Stimulated activated effector memory CD8-positive, alpha-beta T cell treated with anti-CD3 and anti-CD28 coated beads, Interleukin-12 subunit alpha, Interleukin-12 subunit beta, amount 100 ng/mL, for 72 hours (primary cell): ENCODE measurements around the gene RAP1B.

ENCODE experiments used
- ATAC-seq: fragments of 150-1000 bp; cut with Tn5 transposase; 2 replicates; pipeline ENCODE4 v1.10.0; 2021
- DNase-seq, 2 donors: peaks; one replicate each; pipeline ENCODE4 v3.0.0; 2021 to 2022; ENCODE audit warnings: low spot score in 2 of 2
- H3K27ac Mint-ChIP-seq: one replicate; pipeline ENCODE4 v1.8.0; 2022; ENCODE audit warnings: mild to moderate bottlenecking, mixed read lengths
- H3K36me3 Mint-ChIP-seq: one replicate; pipeline ENCODE4 v1.8.0; 2022; ENCODE audit warnings: mild to moderate bottlenecking, mixed read lengths
- H3K4me1 Mint-ChIP-seq: one replicate; pipeline ENCODE4 v1.8.0; 2022; ENCODE audit warnings: mixed read lengths
- H3K4me3 Mint-ChIP-seq: one replicate; pipeline ENCODE4 v1.8.0; 2022; ENCODE audit warnings: mild to moderate bottlenecking, mixed read lengths
- H3K9me3 Mint-ChIP-seq: one replicate; pipeline ENCODE4 v1.8.0; 2022; ENCODE audit warnings: mixed read lengths

Gene RAP1B

GRCh38 chr12:68620519-68621471 lies 10.1 kb downstream of the RAP1B start:
- DNase-seq (no peak), ATAC-seq (no peak)
- Mint-ChIP-seq H3K4me1 (peaks cover 54% of the 10 kb centered on the region), H3K9me3 (peaks cover 2% of the 10 kb centered on the region), H3K36me3 (peaks cover 98% of the 10 kb centered on the region), H3K4me3 (peak overlapping the region; percentile 47), H3K27ac (peak overlapping the region; percentile 56)

GRCh38 chr12:68621472-68622081 lies 10.9 kb downstream of the RAP1B start:
- DNase-seq (no peak), ATAC-seq (peak; percentile 60)
- H3K9me3 Mint-ChIP-seq: peaks cover 5% of the 10 kb centered on the region
- peak overlapping the region; percentile 47 for H3K4me3 Mint-ChIP-seq
- H3K27ac Mint-ChIP-seq: peak overlapping the region; percentile 56
- H3K36me3 Mint-ChIP-seq: peaks cover 98% of the 10 kb centered on the region
- H3K4me1 Mint-ChIP-seq: peaks cover 56% of the 10 kb centered on the region

- Mint-ChIP-seq H3K4me1 (peaks cover 63% of the 10 kb centered on the region), H3K4me3 (peak overlapping the region; percentile 47), H3K36me3 (peaks cover 99% of the 10 kb centered on the region), H3K9me3 (peaks cover 5% of the 10 kb centered on the region), H3K27ac (peak overlapping the region; percentile 56)
- DNase-seq (no peak), ATAC-seq (peak; percentile 53)
These were observed 11.6 kb downstream of the RAP1B start for GRCh38 chr12:68622250-68622649.

- ATAC-seq (no peak), DNase-seq (no peak)
- H3K36me3 Mint-ChIP-seq: peaks cover 99% of the 10 kb centered on the region
- H3K4me3 Mint-ChIP-seq: peak overlapping the region; percentile 47
- peaks cover 5% of the 10 kb centered on the region for H3K9me3 Mint-ChIP-seq
- H3K27ac Mint-ChIP-seq: peak overlapping the region; percentile 56
- peaks cover 63% of the 10 kb centered on the region for H3K4me1 Mint-ChIP-seq
These were observed 12.4 kb downstream of the RAP1B start for GRCh38 chr12:68623059-68623458.

- ATAC-seq: no peak
- peak overlapping the region; percentile 47 for H3K4me3 Mint-ChIP-seq
- H3K36me3 Mint-ChIP-seq: peaks cover 99% of the 10 kb centered on the region
- peak overlapping the region; percentile 56 for H3K27ac Mint-ChIP-seq
- peaks cover 5% of the 10 kb centered on the region for H3K9me3 Mint-ChIP-seq
- no peak for DNase-seq
- peaks cover 66% of the 10 kb centered on the region for H3K4me1 Mint-ChIP-seq
These were observed 13.3 kb downstream of the RAP1B start for GRCh38 chr12:68623984-68624383.

- H3K9me3 Mint-ChIP-seq: peaks cover 5% of the 10 kb centered on the region
- no peak for DNase-seq
- peak overlapping the region; percentile 66 for H3K27ac Mint-ChIP-seq
- H3K36me3 Mint-ChIP-seq: peaks cover 97% of the 10 kb centered on the region
- ATAC-seq: no peak
- H3K4me1 Mint-ChIP-seq: peaks cover 71% of the 10 kb centered on the region
- peak overlapping the region; percentile 16 for H3K4me3 Mint-ChIP-seq
These were observed 14.2 kb downstream of the RAP1B start for GRCh38 chr12:68624933-68625332.

- H3K4me3 Mint-ChIP-seq: no peak overlapping the region
- peaks cover 69% of the 10 kb centered on the region for H3K4me1 Mint-ChIP-seq
- peaks cover 5% of the 10 kb centered on the region for H3K9me3 Mint-ChIP-seq
- H3K27ac Mint-ChIP-seq: peak overlapping the region; percentile 5
- ATAC-seq (no peak), DNase-seq (no peak)
- peaks cover 98% of the 10 kb centered on the region for H3K36me3 Mint-ChIP-seq
These were observed 17.1 kb downstream of the RAP1B start for GRCh38 chr12:68627673-68628319.

- no peak overlapping the region for H3K27ac Mint-ChIP-seq
- DNase-seq: no peak
- H3K9me3 Mint-ChIP-seq: peaks cover 5% of the 10 kb centered on the region
- peaks cover 69% of the 10 kb centered on the region for H3K4me1 Mint-ChIP-seq
- no peak for ATAC-seq
- peaks cover 98% of the 10 kb centered on the region for H3K36me3 Mint-ChIP-seq
- peak overlapping the region; percentile 37 for H3K4me3 Mint-ChIP-seq
These were observed 18.0 kb downstream of the RAP1B start for GRCh38 chr12:68628698-68629097.

- ATAC-seq: no peak
- peaks cover 98% of the 10 kb centered on the region for H3K36me3 Mint-ChIP-seq
- peaks cover 4% of the 10 kb centered on the region for H3K9me3 Mint-ChIP-seq
- H3K4me1 Mint-ChIP-seq: peaks cover 74% of the 10 kb centered on the region
- peak overlapping the region; percentile 0 for H3K4me3 Mint-ChIP-seq
- DNase-seq: no peak
- peak overlapping the region; percentile 35 for H3K27ac Mint-ChIP-seq
These were observed 19.4 kb downstream of the RAP1B start for GRCh38 chr12:68630050-68630449.

GRCh38 chr12:68630598-68630997 lies 19.9 kb downstream of the RAP1B start:
- Mint-ChIP-seq H3K4me3 (peak overlapping the region; percentile 0), H3K36me3 (peaks cover 98% of the 10 kb centered on the region), H3K27ac (peak overlapping the region; percentile 35), H3K4me1 (peaks cover 74% of the 10 kb centered on the region), H3K9me3 (peaks cover 3% of the 10 kb centered on the region)
- ATAC-seq (no peak), DNase-seq (no peak)

GRCh38 chr12:68631227-68631626 lies 20.5 kb downstream of the RAP1B start:
- Mint-ChIP-seq H3K36me3 (peaks cover 98% of the 10 kb centered on the region), H3K4me1 (peaks cover 74% of the 10 kb centered on the region), H3K27ac (peak overlapping the region; percentile 35), H3K4me3 (peak overlapping the region; percentile 0), H3K9me3 (peaks cover 3% of the 10 kb centered on the region)
- peak; percentile 63 for ATAC-seq
- no peak for DNase-seq

GRCh38 chr12:68632486-68632885 lies 21.8 kb downstream of the RAP1B start:
- Mint-ChIP-seq H3K36me3 (peaks cover 98% of the 10 kb centered on the region), H3K4me1 (peaks cover 62% of the 10 kb centered on the region), H3K9me3 (no peaks in the 10 kb centered on the region), H3K27ac (peak overlapping the region; percentile 81), H3K4me3 (no peak overlapping the region)
- ATAC-seq (no peak), DNase-seq (no peak)

GRCh38 chr12:68633614-68634558 lies 23.2 kb downstream of the RAP1B start:
- no peak for ATAC-seq
- Mint-ChIP-seq H3K4me3 (peak overlapping the region; percentile 20), H3K9me3 (no peaks in the 10 kb centered on the region), H3K36me3 (peaks cover 89% of the 10 kb centered on the region), H3K27ac (peak overlapping the region; percentile 81), H3K4me1 (peaks cover 71% of the 10 kb centered on the region)
- DNase-seq: no peak

GRCh38 chr12:68636268-68636667 lies 25.6 kb downstream of the RAP1B start:
- peak overlapping the region; percentile 81 for H3K27ac Mint-ChIP-seq
- no peaks in the 10 kb centered on the region for H3K9me3 Mint-ChIP-seq
- H3K36me3 Mint-ChIP-seq: peaks cover 87% of the 10 kb centered on the region

More at GRCh38 chr12:68636268-68636667, 25.6 kb downstream of the RAP1B start:
- peaks cover 76% of the 10 kb centered on the region for H3K4me1 Mint-ChIP-seq
- ATAC-seq (peak; percentile 60), DNase-seq (no peak)
- H3K4me3 Mint-ChIP-seq: no peak overlapping the region
